Embryonic facial prominence (tissue), 1 donor: Measurements from ENCODE around the gene KIF25.
A peak's percentile ranks its signal among the peaks of the same experiment; 100 is the strongest.

ENCODE experiments used
- DNase-seq: peaks from one replicate; pipeline ENCODE4 v3.0.0-alpha.2; 2016; ENCODE audit errors: extremely low spot score

KIF25 gene

GRCh38 chr6:168035098-168035660 lies 37.7 kb downstream of the KIF25 start:
- DNase-seq: peak; percentile 70

- no peak for DNase-seq
These were observed 38.4 kb downstream of the KIF25 start for GRCh38 chr6:168035661-168036545.

GRCh38 chr6:168037242-168037641 lies 39.8 kb downstream of the KIF25 start:
- DNase-seq: no peak

- DNase-seq: no peak
These were observed 40.4 kb downstream of the KIF25 start for GRCh38 chr6:168037856-168038255.

GRCh38 chr6:168038576-168039140 lies 41.2 kb downstream of the KIF25 start:
- DNase-seq: no peak

- no peak for DNase-seq
These were observed 41.8 kb downstream of the KIF25 start for GRCh38 chr6:168039301-168039700.

GRCh38 chr6:168039849-168040248 lies 42.4 kb downstream of the KIF25 start:
- no peak for DNase-seq

GRCh38 chr6:168040856-168041496 lies 43.5 kb downstream of the KIF25 start:
- no peak for DNase-seq

GRCh38 chr6:168041928-168042327 lies 44.5 kb downstream of the KIF25 start:
- DNase-seq: no peak

GRCh38 chr6:168042426-168043192 lies 45.1 kb downstream of the KIF25 start:
- no peak for DNase-seq

- no peak for DNase-seq
These were observed 45.8 kb downstream of the KIF25 start for GRCh38 chr6:168043193-168043847.

- DNase-seq: no peak
These were observed 46.5 kb downstream of the KIF25 start for GRCh38 chr6:168043848-168044415.

- no peak for DNase-seq
These were observed 47.2 kb downstream of the KIF25 start for GRCh38 chr6:168044521-168045130.

GRCh38 chr6:168045141-168045691 lies 47.7 kb downstream of the KIF25 start:
- DNase-seq: no peak

- no peak for DNase-seq
These were observed 48.5 kb downstream of the KIF25 start for GRCh38 chr6:168045706-168046620.

GRCh38 chr6:168046696-168047095 lies 49.2 kb downstream of the KIF25 start:
- no peak for DNase-seq

GRCh38 chr6:168047841-168048723 lies 50.6 kb downstream of the KIF25 start:
- DNase-seq: no peak

- DNase-seq: no peak
These were observed 51.2 kb downstream of the KIF25 start for GRCh38 chr6:168048724-168049025.
